ENCODE results near the gene RBM19.

RBM19 gene

DNA sequence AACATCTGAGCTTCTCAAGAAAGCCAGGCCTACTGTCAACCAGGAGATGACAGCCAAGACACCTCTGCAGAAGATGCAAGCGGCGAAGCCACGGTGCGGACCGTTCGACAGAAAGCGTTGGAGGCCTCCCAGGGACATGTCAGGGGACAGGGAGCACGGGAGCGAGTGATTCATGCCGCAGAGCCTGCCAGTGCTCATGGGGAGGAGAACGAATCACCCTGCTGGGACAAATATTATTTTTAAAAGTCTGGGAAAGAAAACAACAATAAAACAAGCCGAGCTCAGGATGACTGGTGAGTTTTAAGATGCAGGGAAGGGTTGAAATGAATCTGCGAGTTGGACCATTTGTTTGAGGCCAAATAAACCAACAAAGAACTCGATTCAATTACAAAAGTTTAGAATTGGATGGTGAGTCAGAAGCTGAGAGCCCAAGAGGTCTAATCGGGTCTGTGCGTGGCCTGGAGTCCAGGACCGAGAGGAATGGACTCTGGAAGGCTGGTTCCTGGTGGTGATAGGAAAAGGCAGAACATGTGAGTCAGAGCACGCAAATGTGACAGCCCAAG is 91.0 kb downstream of the RBM19 start:
- no peaks in the 10 kb centered on the region for H3K27me3 ChIP-seq (ENCODE audit: control insufficient read depth in 1 of 2, insufficient read depth in 2 of 2, low read length in 2 of 2)
- no peaks in the 10 kb centered on the region for H3K4me1 ChIP-seq (ENCODE audit: control insufficient read depth in 1 of 2, insufficient read depth in 2 of 2, low read length in 2 of 2)
- H3K9me3 ChIP-seq (ENCODE audit: control insufficient read depth in 1 of 2, low read length in 2 of 2), result no peaks in the 10 kb centered on the region
- H3K36me3 ChIP-seq (ENCODE audit: control insufficient read depth in 1 of 2, insufficient read depth in 2 of 2, low read length in 2 of 2), result peaks cover 4 to 11% of the 10 kb centered on the region in 2 donors
- H3K27ac ChIP-seq (ENCODE audit: low read depth, low read length), result no peak overlapping the region
- no peak overlapping the region for H3K9ac ChIP-seq (ENCODE audit: low read depth in 1 of 2, low read length in 2 of 2)
- no peak overlapping the region for H3K4me3 ChIP-seq (ENCODE audit: low read depth in 1 of 2, low read length in 2 of 2)

DNA sequence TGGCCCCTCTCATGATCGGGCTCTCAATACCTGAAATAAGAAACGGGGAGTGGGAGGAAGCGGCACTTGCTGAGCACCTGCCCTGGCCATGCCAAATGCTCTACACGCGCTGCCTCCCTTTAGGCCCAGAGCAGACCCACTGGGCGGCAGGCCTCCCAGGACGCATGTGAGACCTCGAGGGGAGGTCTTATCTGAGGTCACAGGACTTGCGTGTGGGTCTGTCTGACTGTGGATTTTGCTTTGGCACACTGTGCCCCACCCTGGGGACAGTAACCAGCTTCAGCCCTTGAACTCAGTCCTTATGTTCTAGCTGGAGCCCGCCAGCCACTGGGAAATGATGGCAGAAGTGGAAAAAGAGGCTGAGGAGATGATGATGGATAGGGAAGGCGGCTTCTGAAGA is 91.8 kb downstream of the RBM19 start:
- H3K4me3 ChIP-seq (ENCODE audit: low read depth in 1 of 2, low read length in 2 of 2), result no peak overlapping the region
- H3K27ac ChIP-seq (ENCODE audit: low read depth, low read length), result no peak overlapping the region
- H3K9me3 ChIP-seq (ENCODE audit: control insufficient read depth in 1 of 2, low read length in 2 of 2), result no peaks in the 10 kb centered on the region
- peaks cover 4 to 12% of the 10 kb centered on the region in 2 donors for H3K36me3 ChIP-seq (ENCODE audit: control insufficient read depth in 1 of 2, insufficient read depth in 2 of 2, low read length in 2 of 2)
- H3K9ac ChIP-seq (ENCODE audit: low read depth in 1 of 2, low read length in 2 of 2), result no peak overlapping the region
- no peaks in the 10 kb centered on the region for H3K27me3 ChIP-seq (ENCODE audit: control insufficient read depth in 1 of 2, insufficient read depth in 2 of 2, low read length in 2 of 2)
- no peaks in the 10 kb centered on the region for H3K4me1 ChIP-seq (ENCODE audit: control insufficient read depth in 1 of 2, insufficient read depth in 2 of 2, low read length in 2 of 2)

DNA sequence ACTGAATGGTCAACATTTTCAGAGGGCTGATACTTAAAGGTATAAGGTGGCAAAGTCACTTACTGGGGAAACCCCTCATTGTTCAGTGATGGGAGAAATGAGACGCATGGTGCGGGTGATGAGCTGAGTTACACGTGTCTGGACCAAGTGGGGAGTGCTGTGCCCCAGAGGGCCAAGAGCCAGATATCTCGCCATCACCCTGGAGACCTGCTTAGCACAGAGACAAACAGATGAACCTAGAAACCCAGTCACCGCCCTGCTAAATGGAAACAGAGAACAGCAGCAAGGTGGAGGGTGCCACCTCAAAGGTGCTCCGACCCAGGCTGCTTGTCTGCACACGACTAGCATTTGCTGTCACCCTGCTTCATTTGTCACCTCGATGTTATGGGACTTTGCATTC is 92.4 kb downstream of the RBM19 start:
- H3K4me1 ChIP-seq (ENCODE audit: control insufficient read depth in 1 of 2, insufficient read depth in 2 of 2, low read length in 2 of 2), result no peaks in the 10 kb centered on the region
- no peaks in the 10 kb centered on the region for H3K9me3 ChIP-seq (ENCODE audit: control insufficient read depth in 1 of 2, low read length in 2 of 2)
- no peaks in the 10 kb centered on the region for H3K27me3 ChIP-seq (ENCODE audit: control insufficient read depth in 1 of 2, insufficient read depth in 2 of 2, low read length in 2 of 2)
- no peak overlapping the region for H3K27ac ChIP-seq (ENCODE audit: low read depth, low read length)
- H3K9ac ChIP-seq (ENCODE audit: low read depth in 1 of 2, low read length in 2 of 2), result no peak overlapping the region
- peaks cover 4 to 12% of the 10 kb centered on the region in 2 donors for H3K36me3 ChIP-seq (ENCODE audit: control insufficient read depth in 1 of 2, insufficient read depth in 2 of 2, low read length in 2 of 2)
- H3K4me3 ChIP-seq (ENCODE audit: low read depth in 1 of 2, low read length in 2 of 2), result no peak overlapping the region

DNA sequence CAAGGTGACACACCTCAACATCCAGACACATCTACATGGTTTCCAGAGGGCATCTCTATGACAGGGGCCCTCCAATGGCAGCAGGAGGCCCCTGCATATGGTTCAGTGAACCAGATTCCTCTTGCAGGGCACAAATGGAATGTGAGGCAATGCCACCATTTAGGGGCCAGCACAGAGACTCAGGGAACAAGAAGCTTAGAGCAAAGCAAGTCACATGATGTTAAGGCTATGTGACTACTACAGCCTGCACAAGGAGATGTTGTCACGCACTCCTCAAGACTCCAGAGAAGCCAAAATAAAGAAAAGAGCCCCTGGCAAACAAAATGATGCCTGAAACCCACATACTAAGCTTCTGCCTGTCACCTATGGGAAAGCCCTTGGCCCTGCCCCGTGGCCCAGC is 95.2 kb downstream of the RBM19 start:
- Histone ChIP-seq H3K9ac (ENCODE audit: low read depth in 1 of 2, low read length in 2 of 2) (no peak overlapping the region), H3K36me3 (ENCODE audit: control insufficient read depth in 1 of 2, insufficient read depth in 2 of 2, low read length in 2 of 2) (peaks cover 4 to 12% of the 10 kb centered on the region in 2 donors), H3K9me3 (ENCODE audit: control insufficient read depth in 1 of 2, low read length in 2 of 2) (no peaks in the 10 kb centered on the region), H3K27me3 (ENCODE audit: control insufficient read depth in 1 of 2, insufficient read depth in 2 of 2, low read length in 2 of 2) (no peaks in the 10 kb centered on the region), H3K4me3 (ENCODE audit: low read depth in 1 of 2, low read length in 2 of 2) (no peak overlapping the region), H3K27ac (ENCODE audit: low read depth, low read length) (no peak overlapping the region), H3K4me1 (ENCODE audit: control insufficient read depth in 1 of 2, insufficient read depth in 2 of 2, low read length in 2 of 2) (no peaks in the 10 kb centered on the region)

DNA sequence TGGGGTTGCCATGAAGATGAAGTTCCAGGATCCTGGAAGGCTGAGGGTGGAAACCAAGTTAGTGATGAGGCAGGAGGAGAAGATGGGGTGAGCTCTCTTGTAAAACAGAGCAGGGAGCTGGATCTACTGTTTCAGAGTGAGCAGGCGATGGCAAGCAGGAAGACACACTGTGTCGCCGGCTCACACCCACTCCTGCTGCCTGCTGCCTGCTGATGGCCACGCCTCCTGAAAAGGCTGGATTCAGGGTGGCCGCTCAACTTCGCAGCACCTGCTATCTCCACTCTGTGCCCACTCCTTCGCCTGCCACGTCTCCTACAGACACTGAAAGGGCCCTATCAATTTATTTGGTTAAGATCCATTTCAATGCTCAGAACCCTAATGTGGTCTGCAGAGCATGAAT is 96.1 kb downstream of the RBM19 start:
- Histone ChIP-seq H3K27me3 (ENCODE audit: control insufficient read depth in 1 of 2, insufficient read depth in 2 of 2, low read length in 2 of 2) (no peaks in the 10 kb centered on the region), H3K4me1 (ENCODE audit: control insufficient read depth in 1 of 2, insufficient read depth in 2 of 2, low read length in 2 of 2) (no peaks in the 10 kb centered on the region), H3K9ac (ENCODE audit: low read depth in 1 of 2, low read length in 2 of 2) (no peak overlapping the region), H3K4me3 (ENCODE audit: low read depth in 1 of 2, low read length in 2 of 2) (no peak overlapping the region), H3K9me3 (ENCODE audit: control insufficient read depth in 1 of 2, low read length in 2 of 2) (no peaks in the 10 kb centered on the region), H3K36me3 (ENCODE audit: control insufficient read depth in 1 of 2, insufficient read depth in 2 of 2, low read length in 2 of 2) (peaks cover 4 to 12% of the 10 kb centered on the region in 2 donors), H3K27ac (ENCODE audit: low read depth, low read length) (no peak overlapping the region)

DNA sequence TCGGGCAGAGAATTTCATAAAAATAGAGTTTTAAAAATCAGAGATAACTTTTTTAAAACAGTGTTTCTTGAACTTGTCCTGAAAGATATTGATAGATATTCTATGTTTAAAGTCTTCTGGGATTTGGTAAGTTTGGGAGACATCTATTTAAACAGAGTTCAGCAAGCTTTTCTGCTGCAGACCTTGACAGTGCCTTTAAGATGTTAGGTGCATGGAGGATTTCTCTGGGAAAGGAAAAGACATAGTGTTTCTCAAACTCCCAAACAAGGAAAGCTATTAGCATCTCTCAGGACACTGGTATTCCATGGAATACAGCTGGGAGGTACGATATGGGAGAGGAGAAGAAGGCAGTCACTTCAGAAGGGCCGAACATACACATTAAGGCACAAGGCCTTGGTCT is 97.8 kb downstream of the RBM19 start:
- Histone ChIP-seq H3K4me1 (ENCODE audit: control insufficient read depth in 1 of 2, insufficient read depth in 2 of 2, low read length in 2 of 2) (no peaks in the 10 kb centered on the region), H3K27me3 (ENCODE audit: control insufficient read depth in 1 of 2, insufficient read depth in 2 of 2, low read length in 2 of 2) (no peaks in the 10 kb centered on the region), H3K4me3 (ENCODE audit: low read depth in 1 of 2, low read length in 2 of 2) (no peak overlapping the region), H3K9me3 (ENCODE audit: control insufficient read depth in 1 of 2, low read length in 2 of 2) (no peaks in the 10 kb centered on the region), H3K36me3 (ENCODE audit: control insufficient read depth in 1 of 2, insufficient read depth in 2 of 2, low read length in 2 of 2) (peaks cover 4% of the 10 kb centered on the region in 2 donors), H3K9ac (ENCODE audit: low read depth in 1 of 2, low read length in 2 of 2) (no peak overlapping the region), H3K27ac (ENCODE audit: low read depth, low read length) (no peak overlapping the region)

DNA sequence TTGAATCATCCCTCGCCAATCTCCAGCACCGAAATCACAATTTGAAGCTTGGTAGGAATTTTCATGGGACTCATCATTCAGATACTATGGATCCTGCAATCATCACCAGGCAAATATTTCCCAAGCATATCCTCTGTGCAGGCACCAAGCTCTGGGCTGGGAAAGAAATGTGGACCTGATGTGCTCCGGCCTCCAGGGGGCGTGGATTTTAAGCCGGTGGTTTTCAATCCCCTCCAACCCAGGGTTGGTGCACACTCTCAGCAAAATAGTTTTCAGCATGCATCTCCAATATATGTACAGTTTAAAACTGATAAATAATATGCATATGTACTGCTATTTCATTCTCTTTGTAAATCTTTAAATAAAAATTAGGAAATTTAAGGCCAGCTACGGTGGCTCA is 98.9 kb downstream of the RBM19 start:
- Histone ChIP-seq H3K27ac (ENCODE audit: low read depth, low read length) (no peak overlapping the region), H3K9ac (ENCODE audit: low read depth in 1 of 2, low read length in 2 of 2) (no peak overlapping the region), H3K4me3 (ENCODE audit: low read depth in 1 of 2, low read length in 2 of 2) (no peak overlapping the region), H3K4me1 (ENCODE audit: control insufficient read depth in 1 of 2, insufficient read depth in 2 of 2, low read length in 2 of 2) (no peaks in the 10 kb centered on the region), H3K36me3 (ENCODE audit: control insufficient read depth in 1 of 2, insufficient read depth in 2 of 2, low read length in 2 of 2) (peaks cover 4% of the 10 kb centered on the region in 2 donors), H3K27me3 (ENCODE audit: control insufficient read depth in 1 of 2, insufficient read depth in 2 of 2, low read length in 2 of 2) (no peaks in the 10 kb centered on the region), H3K9me3 (ENCODE audit: control insufficient read depth in 1 of 2, low read length in 2 of 2) (no peaks in the 10 kb centered on the region)

DNA sequence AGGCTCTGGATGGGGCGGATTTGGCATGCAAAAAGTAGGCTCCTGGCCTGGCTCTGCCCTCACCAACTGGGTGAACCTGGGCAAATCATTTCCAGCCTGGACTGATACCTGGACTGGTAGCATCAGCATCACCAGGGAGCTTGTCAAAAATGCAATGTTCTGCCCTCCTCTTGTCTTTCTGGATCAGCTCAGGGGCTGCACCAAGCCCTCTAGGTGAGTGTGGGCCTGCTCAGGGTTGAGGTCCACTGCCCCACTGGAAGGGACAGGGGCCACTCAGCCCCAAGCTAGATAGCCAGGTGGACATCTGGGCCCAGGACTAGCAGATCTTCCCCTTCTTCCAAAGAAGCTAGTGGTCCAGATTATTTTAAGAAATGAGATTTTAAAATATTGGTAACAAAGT is 99.6 kb downstream of the RBM19 start:
- Histone ChIP-seq H3K36me3 (ENCODE audit: control insufficient read depth in 1 of 2, insufficient read depth in 2 of 2, low read length in 2 of 2) (peaks cover 3 to 4% of the 10 kb centered on the region in 2 donors), H3K9ac (ENCODE audit: low read depth in 1 of 2, low read length in 2 of 2) (no peak overlapping the region), H3K4me3 (ENCODE audit: low read depth in 1 of 2, low read length in 2 of 2) (no peak overlapping the region), H3K27ac (ENCODE audit: low read depth, low read length) (no peak overlapping the region), H3K9me3 (ENCODE audit: control insufficient read depth in 1 of 2, low read length in 2 of 2) (no peaks in the 10 kb centered on the region), H3K4me1 (ENCODE audit: control insufficient read depth in 1 of 2, insufficient read depth in 2 of 2, low read length in 2 of 2) (no peaks in the 10 kb centered on the region), H3K27me3 (ENCODE audit: control insufficient read depth in 1 of 2, insufficient read depth in 2 of 2, low read length in 2 of 2) (no peaks in the 10 kb centered on the region)

DNA sequence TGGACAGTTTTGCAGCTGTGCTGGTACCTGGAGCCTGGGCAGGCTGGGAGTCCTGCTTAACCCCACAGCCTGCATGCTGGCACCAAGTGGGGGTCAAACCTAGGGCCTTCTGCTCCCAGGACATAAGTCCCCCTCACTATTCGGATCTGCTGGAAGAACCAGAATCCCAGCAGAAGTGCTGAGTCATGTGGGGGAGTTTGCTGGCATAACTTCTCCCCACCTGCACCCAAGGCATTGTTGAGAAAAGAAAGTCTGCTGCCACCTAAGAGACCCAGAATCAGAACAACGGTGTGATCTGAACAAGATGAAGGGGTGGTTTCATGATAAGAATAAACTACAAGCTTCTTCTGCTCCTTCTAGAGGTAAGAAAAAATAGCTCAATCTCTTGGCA is 102.7 kb downstream of the RBM19 start:
- H3K27me3 ChIP-seq (ENCODE audit: control insufficient read depth in 1 of 2, insufficient read depth in 2 of 2, low read length in 2 of 2), result no peaks in the 10 kb centered on the region
- no peak overlapping the region for H3K9ac ChIP-seq (ENCODE audit: low read depth in 1 of 2, low read length in 2 of 2)
- no peaks in the 10 kb centered on the region for H3K4me1 ChIP-seq (ENCODE audit: control insufficient read depth in 1 of 2, insufficient read depth in 2 of 2, low read length in 2 of 2)
- no peak overlapping the region for H3K4me3 ChIP-seq (ENCODE audit: low read depth in 1 of 2, low read length in 2 of 2)
- no peaks in the 10 kb centered on the region for H3K9me3 ChIP-seq (ENCODE audit: control insufficient read depth in 1 of 2, low read length in 2 of 2)
- H3K36me3 ChIP-seq (ENCODE audit: control insufficient read depth in 1 of 2, insufficient read depth in 2 of 2, low read length in 2 of 2), result peaks cover 0 to 2% of the 10 kb centered on the region in 2 donors
- no peak overlapping the region for H3K27ac ChIP-seq (ENCODE audit: low read depth, low read length)

DNA sequence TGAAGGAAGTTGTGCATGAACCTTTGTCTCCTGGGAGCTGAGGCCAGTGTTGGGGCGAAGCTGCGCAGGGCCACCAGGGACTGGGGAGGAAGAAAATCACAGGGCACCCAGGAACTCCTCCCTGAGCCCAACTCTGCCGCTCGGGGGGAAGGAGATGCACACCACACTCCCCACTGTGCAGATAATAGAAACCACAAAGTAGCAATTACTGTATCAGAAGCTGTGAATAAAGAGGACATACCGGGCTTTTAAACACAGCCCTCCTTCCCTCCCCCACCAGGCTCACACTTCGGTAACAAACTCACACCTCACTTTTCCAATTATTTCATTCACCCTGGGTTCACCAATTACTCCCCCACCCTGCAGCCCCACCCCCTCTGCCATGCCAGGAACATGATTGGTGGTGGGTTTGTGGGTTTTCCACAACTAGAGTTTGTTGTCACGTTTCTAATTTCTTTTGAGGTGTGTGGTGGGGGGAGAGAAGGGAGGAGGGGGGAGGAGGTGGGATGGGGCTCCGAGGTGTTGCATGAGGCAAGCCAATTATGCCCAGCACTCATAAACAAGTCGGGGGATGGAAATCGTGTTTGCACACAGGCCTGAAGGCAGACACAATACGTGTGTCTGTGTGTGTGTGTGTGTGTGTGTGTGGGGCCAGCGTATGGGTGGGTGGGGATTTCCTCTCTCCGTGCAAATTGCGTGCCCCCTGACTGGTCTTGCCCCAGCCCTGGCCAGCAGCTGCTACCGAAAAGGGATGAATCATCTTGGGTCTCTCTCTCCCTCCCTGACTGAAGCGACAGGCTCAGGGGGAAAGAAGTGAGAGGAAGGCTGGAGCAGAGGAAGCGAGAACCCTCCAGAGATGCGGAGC is 103.3 kb downstream of the RBM19 start:
- H3K27me3 ChIP-seq (ENCODE audit: control insufficient read depth in 1 of 2, insufficient read depth in 2 of 2, low read length in 2 of 2), result no peaks in the 10 kb centered on the region
- H3K4me3 ChIP-seq (ENCODE audit: low read depth in 1 of 2, low read length in 2 of 2), result no peak overlapping the region
- H3K36me3 ChIP-seq (ENCODE audit: control insufficient read depth in 1 of 2, insufficient read depth in 2 of 2, low read length in 2 of 2), result peaks cover 0 to 8% of the 10 kb centered on the region in 2 donors
- no peaks in the 10 kb centered on the region for H3K9me3 ChIP-seq (ENCODE audit: control insufficient read depth in 1 of 2, low read length in 2 of 2)
- no peaks in the 10 kb centered on the region for H3K4me1 ChIP-seq (ENCODE audit: control insufficient read depth in 1 of 2, insufficient read depth in 2 of 2, low read length in 2 of 2)
- no peak overlapping the region for H3K27ac ChIP-seq (ENCODE audit: low read depth, low read length)
- H3K9ac ChIP-seq (ENCODE audit: low read depth in 1 of 2, low read length in 2 of 2), result no peak overlapping the region
